Stimulated activated naive CD4-positive, alpha-beta T cell treated with Interleukin-2 at 50 U/mL for 16 hours (primary cell): ENCODE results near the gene FBXO24.
A peak's percentile ranks its signal among the peaks of the same experiment; 100 is the strongest.
"Not testable (repeated sequence)": the region's sequence is repeated elsewhere in the genome, so short reads cannot be mapped to it uniquely, and the experiment has no call there.

Experiments used
- DNase-seq: peaks from one replicate; lab custom pipeline; 2025; lab: John Stamatoyannopoulos, UW

Gene FBXO24

DNA sequence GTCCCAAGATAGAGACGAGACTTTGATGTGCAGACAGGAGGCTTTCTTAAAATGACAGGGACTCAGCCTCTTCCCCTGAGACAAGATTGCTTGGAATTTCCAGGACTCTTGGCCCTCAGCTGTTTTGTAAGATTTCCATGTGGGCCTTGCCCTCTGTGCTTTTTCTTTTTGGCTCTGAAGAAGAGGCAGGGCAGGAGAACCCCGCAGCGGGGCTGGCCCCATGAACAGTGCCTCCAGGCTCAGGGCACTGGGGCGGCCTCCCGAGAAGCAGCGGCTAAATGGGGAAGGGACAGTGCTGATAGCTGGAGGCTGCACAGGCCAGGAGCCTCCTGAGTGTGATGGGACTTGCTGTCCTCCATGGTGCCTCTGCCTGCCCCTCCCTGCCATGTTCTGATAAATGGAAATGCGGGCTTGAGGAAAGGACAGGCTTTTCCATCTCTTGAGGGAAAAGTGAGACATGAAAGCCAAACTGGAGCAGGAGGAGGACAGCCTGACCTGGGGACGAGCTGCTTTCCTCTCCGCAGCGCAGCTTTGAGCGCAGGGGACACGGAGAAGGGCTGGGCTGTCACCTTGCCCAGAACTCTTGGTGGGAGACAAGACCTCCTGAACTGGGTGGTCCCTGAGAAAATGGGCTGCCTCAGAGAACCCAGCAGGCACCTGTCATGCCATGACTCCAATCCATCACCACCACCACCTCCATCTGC lies 24.5 kb upstream of the FBXO24 start:
- DNase-seq, result no peak

DNA sequence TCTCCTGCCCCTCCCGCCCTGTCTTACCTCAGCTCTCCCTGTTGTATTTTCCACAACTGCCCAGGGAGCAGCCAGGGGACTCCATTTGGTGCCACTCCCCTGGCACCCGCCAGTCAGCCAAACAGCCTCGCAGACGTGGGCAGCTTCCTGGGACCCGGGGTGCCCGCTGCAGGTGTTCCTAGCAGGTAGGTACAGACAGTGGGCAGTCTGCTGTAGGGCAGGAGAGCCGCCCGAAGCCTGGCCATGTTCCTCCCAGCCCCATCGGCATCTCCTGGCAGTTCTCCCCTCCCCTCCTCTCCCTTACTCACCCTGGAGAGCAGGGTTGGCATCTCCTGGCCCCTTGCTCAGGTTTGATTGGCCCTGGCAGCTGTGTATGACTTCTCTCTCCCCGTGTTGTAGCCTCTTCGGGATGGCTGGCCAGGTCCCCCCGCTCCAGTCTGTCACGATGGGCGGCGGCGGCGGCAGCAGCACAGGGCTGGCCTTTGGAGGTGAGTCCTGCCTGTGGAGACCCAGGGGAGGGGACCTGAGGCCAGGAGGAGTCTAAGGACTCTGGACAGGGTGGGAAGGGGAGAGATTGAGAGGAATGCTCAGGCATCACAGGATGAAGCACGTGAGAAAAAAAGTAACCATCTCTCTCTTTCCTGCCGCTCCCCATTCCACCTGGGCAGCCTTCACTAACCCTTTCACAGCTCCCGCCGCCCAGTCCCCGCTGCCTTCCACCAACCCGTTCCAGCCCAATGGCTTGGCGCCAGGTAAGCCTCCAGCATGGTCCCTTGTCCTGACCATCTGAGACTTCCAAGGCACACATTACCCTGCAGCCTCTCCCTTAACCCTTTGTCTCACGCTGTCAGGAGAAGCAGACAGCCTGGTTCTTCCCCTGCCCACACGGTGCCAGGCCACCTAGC lies 23.7 kb upstream of the FBXO24 start:
- DNase-seq, result no peak

DNA sequence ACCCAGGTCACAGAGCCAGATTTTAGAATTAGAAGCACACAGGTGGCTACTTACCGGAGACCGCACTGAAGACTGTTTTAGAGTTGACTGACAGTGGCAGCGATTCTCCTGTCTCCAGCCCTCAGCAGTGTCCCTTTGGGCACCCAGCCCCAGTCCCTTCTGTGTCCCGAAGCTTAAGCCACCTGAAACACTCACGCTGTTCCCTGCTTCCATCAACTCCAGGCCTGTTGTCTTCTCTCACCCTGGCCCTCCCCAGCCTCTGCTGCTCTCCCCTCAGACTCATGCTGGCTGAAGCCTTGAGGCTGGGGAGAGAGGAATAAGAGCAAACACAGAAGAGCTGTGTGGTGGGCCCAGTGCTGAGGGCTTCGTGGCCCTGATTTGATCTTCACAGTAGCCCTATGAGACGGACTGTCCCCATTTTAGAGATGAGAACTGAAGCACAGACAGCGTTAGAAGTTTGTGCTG lies 23.0 kb upstream of the FBXO24 start:
- DNase-seq, result no peak

DNA sequence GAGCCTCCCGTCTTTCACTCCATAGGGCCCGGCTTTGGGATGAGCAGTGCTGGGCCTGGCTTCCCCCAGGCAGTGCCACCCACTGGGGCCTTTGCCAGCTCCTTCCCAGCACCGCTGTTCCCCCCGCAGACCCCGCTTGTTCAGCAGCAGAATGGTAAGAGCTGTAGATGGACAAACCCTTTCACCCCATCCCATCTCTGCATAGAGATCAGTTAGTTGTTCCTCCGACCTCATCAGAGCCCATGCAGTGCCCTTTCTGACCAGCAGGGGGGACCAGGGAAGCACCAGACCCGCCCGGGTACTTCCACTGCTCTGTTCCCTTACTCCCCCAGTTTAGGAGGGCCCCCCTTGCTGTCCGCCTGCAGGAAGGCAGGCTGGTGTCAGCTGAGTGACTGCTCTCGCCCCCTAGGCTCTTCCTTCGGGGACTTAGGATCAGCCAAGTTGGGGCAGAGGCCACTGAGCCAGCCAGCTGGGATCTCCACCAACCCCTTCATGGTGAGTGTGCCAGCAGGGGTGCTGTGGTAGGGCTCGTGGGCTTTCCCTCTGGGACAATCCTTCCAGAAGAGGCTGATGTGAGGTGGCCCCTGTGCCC lies 22.2 kb upstream of the FBXO24 start:
- peak; percentile 75 for DNase-seq

DNA sequence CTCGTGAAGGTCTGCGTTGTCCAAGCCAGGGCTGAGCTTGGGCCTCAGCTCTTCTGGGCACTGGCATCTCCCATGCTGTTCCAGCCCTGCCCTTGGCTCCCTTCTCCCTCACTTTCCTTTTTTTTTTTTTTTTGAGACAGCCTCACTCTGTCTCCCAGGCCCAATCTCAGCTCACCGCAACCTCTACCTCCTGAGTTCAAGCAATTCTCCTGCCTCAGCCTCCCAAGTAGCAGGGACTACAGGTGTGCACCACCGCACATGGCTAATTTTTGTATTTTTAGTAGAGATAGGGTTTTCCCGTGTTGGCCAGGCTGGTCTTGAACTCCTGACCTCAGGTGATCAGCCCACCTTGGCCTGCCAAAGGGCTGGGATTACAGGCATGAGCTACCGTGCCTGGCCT lies 21.7 kb upstream of the FBXO24 start:
- DNase-seq, result not testable (repeated sequence)

DNA sequence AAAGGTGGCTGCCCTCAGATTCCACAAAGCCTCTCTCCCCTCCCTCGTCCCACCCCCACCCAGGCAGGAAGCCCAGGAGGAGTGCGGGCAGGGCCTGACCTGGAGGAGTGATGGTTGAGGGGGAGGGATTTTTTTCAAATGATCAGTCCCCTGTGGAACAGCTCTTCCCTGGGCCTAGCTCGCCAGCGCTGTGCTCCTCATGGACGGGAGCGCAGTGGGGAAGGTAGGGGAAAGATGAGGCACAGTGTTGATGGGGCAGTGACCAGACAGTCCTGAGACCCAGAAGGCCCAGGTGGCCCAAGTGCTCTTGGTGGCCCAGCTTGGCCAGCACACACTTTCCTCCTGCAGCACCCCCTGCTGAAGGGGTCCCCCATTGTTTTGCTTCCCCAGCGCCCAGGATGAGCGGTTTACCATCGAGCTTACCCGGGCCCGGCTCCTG lies 21.0 kb upstream of the FBXO24 start:
- no peak for DNase-seq

DNA sequence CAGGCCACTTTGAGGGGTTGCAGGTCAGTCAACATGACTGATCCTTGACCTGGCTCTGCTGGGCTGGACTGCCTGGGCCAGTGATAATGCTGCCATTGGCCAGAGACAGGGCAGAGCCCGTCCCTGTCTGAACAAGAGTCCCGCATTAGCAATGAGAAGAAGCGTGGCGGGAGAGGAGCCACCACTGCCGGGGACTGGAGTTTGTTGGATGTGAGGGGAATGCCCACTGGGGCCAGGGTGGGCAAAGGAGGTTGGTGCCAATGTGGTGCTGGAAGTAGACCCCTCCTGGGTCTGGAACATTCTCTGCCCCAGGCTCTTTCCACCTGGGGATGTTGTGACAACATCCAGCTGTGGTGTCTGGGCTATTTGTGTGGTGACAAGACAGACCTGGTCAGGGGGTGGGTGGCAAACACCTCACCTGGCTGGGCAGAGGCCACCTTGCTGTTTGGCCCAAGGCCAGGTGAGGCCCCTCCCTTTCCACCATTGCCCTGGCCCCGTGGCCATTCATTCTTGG lies 20.1 kb upstream of the FBXO24 start:
- no peak for DNase-seq

DNA sequence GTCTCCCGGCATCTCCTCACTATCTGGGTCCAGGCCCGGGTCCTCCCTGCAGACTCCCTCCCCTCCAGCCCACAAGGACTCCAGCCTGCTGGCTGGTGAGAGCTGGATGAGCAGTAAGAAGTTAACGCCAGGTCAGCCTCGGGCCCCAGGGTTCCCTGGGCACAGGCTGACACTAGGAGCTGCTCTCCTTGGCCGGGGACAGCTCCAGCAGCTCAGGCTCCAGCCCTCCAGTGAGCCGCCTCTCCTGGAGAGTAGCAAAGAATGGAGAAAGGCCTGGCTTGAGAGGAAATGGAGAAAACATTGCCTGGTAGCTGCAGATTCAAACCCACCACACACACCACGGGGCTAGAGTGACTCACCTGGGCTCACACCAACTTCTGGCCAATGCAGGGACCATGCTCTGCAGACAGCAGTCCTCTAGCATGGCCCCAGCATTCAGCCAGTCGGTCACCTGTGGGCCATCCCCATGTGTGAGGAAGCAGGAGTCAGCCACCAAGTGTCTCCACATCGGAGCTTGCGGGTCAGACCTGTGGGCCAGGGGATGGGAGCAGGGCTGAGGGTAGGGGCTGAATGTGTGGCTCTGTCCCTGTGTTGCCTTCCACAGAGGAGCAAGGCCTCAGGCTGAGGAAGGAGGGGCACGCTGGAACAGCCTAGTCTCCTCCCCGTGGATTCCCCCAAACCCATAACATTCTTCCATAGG lies 18.9 kb upstream of the FBXO24 start:
- no peak for DNase-seq

DNA sequence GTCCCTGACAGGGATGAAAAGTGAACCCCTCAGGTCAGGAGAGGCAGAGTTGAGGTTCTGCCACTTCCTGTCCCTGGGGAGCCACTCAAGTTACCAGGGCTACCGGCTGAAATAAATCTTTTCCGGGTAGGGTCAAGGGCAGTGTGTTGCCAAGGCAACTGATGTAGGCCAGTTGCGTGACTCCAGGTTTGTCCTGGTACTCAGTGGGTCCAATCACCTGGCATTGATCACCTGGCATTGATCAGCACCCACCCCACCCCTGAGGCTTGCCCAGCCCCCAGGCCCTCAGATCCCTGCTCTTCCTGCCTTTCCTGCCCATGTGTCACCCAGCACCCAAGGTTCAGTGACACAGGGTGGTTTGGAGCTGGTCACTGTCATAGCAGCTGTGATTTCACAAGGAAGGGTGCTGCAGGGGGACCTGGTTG lies 18.4 kb upstream of the FBXO24 start:
- DNase-seq, result no peak

DNA sequence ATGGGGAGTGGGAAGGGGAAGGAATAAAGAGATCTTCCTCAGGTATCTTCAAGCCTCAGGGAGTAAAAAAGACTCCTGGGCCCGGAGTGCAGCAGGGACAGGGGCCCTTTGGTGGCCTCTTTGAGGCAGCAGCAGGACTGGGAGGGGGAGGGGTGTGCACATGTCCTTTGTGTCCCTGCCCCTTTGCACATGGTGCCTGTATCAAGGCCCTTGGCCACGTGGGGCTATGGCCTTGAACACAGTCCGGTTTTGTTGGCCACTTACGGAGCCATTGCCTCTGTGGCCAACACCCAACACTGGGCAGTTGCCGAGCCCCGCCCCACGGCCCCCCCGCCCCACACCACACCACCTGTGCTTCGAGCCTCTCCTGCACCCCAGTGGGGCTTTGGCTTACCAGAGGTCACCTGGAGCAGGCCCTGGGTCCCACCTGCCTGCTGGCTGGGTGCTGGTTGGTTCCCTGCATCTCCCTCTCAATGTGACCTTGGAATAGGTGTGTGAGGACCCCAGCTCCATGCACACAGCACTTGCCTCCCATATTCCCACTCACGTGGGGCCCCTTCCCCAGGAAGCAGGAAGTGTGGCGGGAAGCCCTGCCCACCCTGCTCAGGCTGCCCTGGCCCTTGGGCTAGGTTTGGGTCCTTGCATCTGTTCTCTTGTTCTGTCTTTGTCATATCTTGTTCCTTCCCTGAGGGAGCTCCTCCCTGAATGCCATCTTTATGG lies 17.8 kb upstream of the FBXO24 start:
- no peak for DNase-seq

DNA sequence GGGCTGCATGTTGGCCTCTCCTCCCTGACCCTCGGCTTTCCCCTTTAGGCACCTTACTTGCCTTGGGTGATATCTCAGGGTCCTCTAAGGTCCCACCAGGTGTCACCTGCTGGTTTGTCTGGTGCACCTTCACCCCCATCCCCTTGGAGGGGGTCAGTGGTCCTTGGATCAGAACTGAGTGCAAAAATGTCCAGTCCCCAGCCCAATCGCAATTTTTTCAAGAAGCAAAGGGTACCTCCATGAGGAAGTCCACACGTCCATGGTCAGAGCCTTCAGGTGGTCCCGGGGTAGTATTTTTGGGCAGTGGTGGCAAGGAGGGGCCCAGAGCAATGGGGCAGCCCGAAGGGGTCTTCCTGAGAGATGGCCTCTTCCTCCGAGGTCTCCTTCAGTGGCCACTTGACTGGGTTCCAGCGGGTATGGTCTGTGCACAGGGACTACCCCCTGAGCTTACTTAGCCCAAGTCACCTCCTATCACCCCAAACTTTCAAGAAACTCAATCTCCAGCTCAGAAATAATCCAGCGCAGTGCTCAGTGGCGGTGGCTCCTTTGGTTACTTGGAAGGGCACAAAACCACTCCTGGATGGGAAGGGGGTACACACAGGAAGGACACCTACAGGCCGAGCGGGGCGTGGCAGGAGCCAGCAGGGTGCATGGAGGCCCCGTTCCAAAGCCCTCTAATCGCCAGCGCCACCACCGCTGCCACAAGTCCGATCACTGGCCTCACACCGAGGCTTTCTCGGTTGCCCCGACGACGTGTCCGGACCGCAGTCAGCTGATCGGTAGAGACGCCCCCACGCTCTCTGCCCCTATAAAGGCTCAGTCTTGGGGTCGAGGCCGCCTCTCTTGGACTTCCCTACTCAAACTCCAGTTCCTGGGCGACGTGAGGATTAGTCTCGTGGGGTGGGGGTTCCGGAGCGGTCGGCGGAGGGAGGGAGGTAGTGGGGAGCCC lies 17.0 kb upstream of the FBXO24 start:
- DNase-seq, result peak; percentile 43

DNA sequence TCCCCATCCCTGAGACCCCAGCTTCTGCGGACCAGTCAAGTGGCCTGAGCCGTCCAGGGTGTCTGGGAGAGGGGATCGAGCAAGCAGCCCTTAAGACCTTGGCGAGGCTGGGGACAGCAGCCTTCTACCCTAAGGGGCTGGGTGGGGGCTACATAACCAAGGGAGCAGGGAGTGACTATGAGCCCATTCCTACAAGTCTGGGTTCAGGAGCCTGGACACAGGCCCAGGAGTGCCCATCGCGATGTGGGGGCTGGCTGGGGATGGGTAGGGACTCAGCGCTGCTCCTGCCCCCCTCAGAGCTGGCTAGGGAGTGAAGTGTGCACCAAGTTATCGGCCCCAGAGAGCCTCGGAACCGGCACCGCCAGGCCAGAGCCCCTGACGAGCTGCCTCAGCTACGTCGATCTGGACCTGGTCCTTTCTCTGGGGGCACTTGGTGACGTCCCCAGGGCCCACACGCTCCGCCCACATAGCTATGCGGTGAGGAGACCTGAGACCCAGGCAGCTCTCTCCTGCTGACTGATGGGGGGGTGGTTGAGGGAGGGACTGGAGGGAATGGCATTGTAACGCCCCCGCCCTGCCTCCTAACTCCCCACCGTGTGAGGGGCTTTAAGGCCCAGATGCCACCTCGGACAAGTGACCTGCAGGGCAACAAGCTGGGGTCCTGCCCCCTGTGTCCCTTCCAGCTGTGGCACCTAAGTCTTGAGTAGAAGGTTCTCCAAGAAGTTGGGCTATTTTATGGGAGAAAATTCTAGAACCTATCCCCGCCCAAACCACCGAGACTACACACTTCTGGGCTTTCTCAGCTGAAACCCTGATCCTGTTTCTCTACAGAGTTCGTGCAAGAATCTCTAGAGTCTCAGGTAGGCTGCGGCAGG lies 14.9 kb upstream of the FBXO24 start:
- DNase-seq, result no peak

DNA sequence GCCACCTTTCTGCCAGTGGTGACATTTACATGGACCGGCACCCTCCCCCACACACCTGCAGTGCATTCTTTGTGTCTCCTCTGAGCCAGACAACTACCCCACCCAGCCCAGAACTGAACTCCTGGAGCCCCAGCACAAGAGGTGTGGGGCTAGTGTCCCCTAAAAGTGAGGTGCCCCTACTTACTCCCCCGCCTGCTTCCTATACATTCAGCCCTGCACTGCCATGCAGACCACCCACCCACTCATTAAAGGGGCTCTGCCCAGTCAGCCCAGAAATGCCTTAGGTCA lies 14.4 kb upstream of the FBXO24 start:
- DNase-seq, result no peak

DNA sequence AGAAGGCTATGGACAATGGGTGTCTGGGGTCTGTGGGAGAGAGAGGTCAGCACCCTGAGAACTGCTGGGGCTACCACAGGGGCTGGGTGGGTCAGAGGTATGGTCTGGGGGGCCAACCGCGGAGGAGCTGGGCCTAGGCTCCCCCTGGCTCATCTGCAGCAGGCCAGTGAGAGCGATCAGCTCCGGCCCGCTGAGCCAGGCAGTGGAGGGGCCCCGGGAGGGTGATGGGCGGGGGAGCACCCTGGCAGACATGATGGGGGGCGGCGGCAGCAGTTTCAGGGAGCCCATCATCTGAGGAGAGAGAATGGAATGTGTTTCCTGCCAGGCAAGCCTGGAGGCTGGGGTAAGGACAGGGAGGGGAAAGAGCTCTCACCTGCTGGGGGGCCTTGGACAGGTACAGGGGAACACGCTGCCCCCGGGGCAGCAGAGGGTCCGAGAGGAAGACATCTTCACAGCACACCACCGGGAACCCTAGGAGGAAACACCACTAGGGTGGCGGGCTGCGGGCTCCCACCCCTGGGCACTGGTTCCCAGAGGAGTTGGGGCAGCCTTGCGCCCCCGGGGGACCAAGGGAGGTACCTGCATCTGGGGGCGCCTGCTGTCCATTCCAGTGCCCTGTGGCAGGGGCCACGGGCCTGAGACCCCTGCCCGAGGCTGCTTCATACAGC lies 13.7 kb upstream of the FBXO24 start:
- no peak for DNase-seq

DNA sequence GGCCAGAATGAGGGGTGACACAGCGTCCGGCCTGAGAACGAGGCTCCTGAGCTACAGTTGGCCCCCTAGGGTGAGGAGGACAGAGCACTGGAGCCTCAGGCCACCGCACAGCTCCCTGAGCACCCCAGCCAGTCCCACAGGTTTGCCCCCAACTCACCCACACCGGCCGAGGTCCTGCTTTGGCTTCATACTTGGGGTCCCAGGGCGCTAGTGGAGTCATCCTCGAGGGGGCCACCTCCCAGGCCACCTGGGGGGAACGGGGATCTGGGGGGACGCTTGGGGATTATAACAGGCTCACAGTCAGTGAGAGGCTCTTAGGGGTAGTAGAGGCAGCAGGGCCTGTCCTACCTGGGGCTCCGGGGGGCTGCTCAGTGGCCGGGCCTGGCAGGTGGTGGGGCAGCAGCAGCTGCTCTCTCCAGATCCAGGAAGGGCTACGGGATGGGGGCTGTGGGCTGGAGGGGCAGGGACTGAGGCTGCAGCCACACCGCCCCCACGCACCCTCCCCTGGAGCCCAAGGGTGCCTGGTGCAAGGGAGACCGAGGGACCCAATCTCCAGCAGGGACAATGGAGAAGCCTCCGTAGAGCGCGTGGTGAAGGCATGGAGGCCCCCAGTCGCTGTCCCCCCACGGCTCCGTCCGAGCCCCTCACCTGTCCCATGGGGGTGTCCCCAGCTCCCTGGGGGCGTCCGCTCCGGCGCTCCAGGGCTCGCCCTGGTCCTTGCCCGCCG lies 13.0 kb upstream of the FBXO24 start:
- no peak for DNase-seq

DNA sequence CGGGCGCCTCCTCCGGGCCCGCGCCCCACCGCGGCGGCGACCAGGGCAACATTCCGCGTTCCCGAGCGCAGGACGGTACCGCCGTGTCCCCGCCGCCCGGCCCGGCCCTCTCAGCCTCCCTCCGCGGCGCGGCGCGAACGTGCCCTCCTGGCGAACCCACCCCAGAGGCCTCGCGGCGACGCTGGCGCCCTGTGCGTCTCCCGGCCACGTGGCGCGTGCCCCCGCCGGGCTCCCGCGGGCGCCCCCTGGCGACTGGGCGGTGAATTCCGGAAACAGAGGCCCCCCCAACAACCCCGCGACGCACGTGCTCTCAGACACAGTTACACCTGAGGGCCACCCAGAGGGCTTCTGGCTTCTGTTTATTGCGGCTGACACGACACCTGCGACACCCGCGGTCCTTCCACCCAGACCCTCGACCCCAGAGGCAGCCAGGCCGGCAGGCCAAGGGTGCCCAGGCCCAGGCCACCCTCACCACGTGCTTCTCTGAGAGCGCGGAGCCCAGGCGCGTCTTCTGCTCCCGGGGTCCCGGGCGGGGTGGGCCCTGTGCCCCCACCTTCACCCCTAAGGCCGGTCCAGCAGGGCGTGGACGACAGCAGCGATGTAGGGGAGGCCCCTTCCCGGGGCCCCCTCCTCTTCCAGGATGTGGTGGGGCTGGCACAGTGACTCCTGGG lies 12.3 kb upstream of the FBXO24 start, which contains the start of gene SAP25:
SAP25 (minus strand) TSS at position 210 of the 671 bp plus-strand sequence; CDS start at position 52, 158 bp downstream.
- no peak for DNase-seq
